ENCODE data around the gene PIEZO2. TPM values are rescaled to one million over a fixed set of nuclear protein-coding genes. Genes with fewer than 3 reads are reported as not detected.

The PIEZO2 gene
- total and polyA plus RNA-seq, 2 donors (not counting 1 experiment from before 2014, with no cell fraction given): not detected

DNA sequence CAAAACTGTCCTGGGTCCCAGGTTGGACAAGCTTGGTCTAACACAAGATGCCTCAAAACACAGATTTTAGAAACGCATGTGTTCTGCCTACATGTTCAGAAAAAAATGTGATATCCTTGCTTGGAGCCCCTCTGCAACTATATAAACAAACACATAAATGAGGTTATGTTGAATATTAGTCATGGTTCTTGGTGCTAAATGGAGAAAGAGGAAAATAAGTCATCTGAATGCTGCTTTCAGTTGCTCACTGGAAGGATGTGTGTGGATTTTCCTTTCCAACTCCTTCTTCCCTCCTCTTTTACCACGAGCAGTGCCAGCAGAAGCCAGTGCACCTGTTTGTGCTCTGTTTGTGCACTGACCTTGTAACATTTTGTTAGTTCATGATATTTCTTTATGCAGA is 85.3 kb downstream of the PIEZO2 start:
- intact Hi-C loops (cut with micrococcal nuclease): no loop called here

DNA sequence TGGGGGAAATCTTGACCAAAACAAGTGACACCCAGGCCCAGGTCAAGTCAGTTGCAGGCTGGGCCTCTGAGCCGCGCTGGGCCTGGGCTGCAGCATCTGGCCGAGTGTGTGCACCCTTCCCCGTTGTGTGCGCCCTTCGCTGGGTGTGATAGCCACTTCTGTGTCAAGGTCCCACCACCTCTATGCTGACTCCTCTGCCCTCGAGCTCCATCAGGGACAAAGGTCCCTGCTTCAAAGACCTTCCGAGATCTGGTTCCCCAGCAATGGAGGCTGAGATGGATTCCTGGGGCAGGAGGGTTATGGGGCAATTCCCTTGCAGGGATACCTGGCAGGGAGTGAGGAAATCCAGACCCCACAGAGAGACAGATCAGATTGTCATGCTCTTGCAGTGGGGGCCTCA is 93.6 kb downstream of the PIEZO2 start:
- Mint-ChIP-seq H3K27ac (no peak overlapping the region), H3K4me3 (no peak overlapping the region), H3K4me1 (no peaks in the 10 kb centered on the region), H3K27me3 (no peaks in the 10 kb centered on the region), H3K9me3 (ENCODE audit: insufficient read depth) (no peaks in the 10 kb centered on the region)
- POLR2A ChIA-PET: no interaction called here
- H3K79me2 ChIP-seq (ENCODE audit: control insufficient read depth, insufficient read depth, low read length): no peaks in the 10 kb centered on the region
- TF ChIP-seq, protein P1, sequence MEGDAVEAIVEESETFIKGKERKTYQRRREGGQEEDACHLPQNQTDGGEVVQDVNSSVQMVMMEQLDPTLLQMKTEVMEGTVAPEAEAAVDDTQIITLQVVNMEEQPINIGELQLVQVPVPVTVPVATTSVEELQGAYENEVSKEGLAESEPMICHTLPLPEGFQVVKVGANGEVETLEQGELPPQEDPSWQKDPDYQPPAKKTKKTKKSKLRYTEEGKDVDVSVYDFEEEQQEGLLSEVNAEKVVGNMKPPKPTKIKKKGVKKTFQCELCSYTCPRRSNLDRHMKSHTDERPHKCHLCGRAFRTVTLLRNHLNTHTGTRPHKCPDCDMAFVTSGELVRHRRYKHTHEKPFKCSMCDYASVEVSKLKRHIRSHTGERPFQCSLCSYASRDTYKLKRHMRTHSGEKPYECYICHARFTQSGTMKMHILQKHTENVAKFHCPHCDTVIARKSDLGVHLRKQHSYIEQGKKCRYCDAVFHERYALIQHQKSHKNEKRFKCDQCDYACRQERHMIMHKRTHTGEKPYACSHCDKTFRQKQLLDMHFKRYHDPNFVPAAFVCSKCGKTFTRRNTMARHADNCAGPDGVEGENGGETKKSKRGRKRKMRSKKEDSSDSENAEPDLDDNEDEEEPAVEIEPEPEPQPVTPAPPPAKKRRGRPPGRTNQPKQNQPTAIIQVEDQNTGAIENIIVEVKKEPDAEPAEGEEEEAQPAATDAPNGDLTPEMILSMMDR (IDR thresholded peaks at IDR 0.05): no peak
- no peak for TF ChIP-seq EZH2 (IDR thresholded peaks at IDR 0.05; ENCODE audit: borderline replicate concordance, insufficient read depth, low read depth, low read length, poor library complexity, severe bottlenecking)
- intact Hi-C loops (cut with micrococcal nuclease): no loop called here
- ATAC-seq (ENCODE audit: low read depth) (no peak), DNase-seq (no peak)
- CTCF ChIA-PET: no interaction called here
- 89% methylated on average over 8 of the region's 8 CpGs for WGBS (ENCODE audit: insufficient coverage)
- no peaks in the 10 kb centered on the region for H4K20me1 ChIP-seq (ENCODE audit: control insufficient read depth, insufficient read depth, low read length, poor library complexity, severe bottlenecking)
- H3K9ac ChIP-seq (ENCODE audit: low read length): no peak overlapping the region
- H2AFZ ChIP-seq (ENCODE audit: insufficient read depth, low read depth, low read length, poor library complexity, severe bottlenecking): no peak overlapping the region
- no peaks in the 10 kb centered on the region for H3K9me3 ChIP-seq (ENCODE audit: control extremely low read depth in 1 of 3, control insufficient read depth in 2 of 3, insufficient read depth in 1 of 3, low read length in 2 of 3)
- H3K4me3 ChIP-seq (ENCODE audit: control extremely low read depth in 1 of 5, extremely low read depth in 1 of 5, insufficient read depth in 1 of 5, low read depth in 2 of 5, low read length in 4 of 5): no peak overlapping the region
- H3K27me3 ChIP-seq (replicated peaks in 1 of 4; ENCODE audit: control extremely low read depth in 1 of 4, control insufficient read depth in 3 of 4, insufficient read depth in 4 of 4, low read length in 3 of 4): no peaks in the 10 kb centered on the region
- H3K4me1 ChIP-seq (ENCODE audit: control insufficient read depth in 2 of 2, insufficient read depth in 2 of 2, low read length in 2 of 2): no peaks in the 10 kb centered on the region
- H3K36me3 ChIP-seq (replicated peaks in 1 of 2; ENCODE audit: control extremely low read depth in 1 of 2, control insufficient read depth in 1 of 2, extremely low read depth in 1 of 2, insufficient read depth in 2 of 2, low read length in 1 of 2): no peaks in the 10 kb centered on the region
- H3K27ac ChIP-seq (ENCODE audit: low read length in 2 of 2): no peak overlapping the region
- H3K4me2 ChIP-seq (replicated peaks; ENCODE audit: low read depth, low read length, poor library complexity, severe bottlenecking): no peak overlapping the region

More for the DNA sequence above, 85.3 kb downstream of the PIEZO2 start:
- H3K79me2 ChIP-seq (ENCODE audit: control insufficient read depth, insufficient read depth, low read length): no peaks in the 10 kb centered on the region
- no peak for ATAC-seq (ENCODE audit: low read depth)
- H3K36me3 ChIP-seq (replicated peaks in 1 of 2; ENCODE audit: control extremely low read depth in 1 of 2, control insufficient read depth in 1 of 2, extremely low read depth in 1 of 2, insufficient read depth in 2 of 2, low read length in 1 of 2): no peaks in the 10 kb centered on the region
- Mint-ChIP-seq H3K4me1 (no peaks in the 10 kb centered on the region), H3K27ac (no peak overlapping the region), H3K9me3 (ENCODE audit: insufficient read depth) (no peaks in the 10 kb centered on the region), H3K27me3 (no peaks in the 10 kb centered on the region), H3K4me3 (no peak overlapping the region)
- H4K20me1 ChIP-seq (ENCODE audit: control insufficient read depth, insufficient read depth, low read length, poor library complexity, severe bottlenecking): no peaks in the 10 kb centered on the region
- WGBS (ENCODE audit: insufficient coverage): no CpG with 5 or more reads among the region's 2 CpGs
- H3K27me3 ChIP-seq (replicated peaks in 1 of 4; ENCODE audit: control extremely low read depth in 1 of 4, control insufficient read depth in 3 of 4, insufficient read depth in 4 of 4, low read length in 3 of 4): no peaks in the 10 kb centered on the region
- POLR2A ChIA-PET: no interaction called here
- no peak overlapping the region for H3K4me3 ChIP-seq (ENCODE audit: control extremely low read depth in 1 of 5, extremely low read depth in 1 of 5, insufficient read depth in 1 of 5, low read depth in 2 of 5, low read length in 4 of 5)
- no peaks in the 10 kb centered on the region for H3K4me1 ChIP-seq (ENCODE audit: control insufficient read depth in 2 of 2, insufficient read depth in 2 of 2, low read length in 2 of 2)
- no peak overlapping the region for H3K4me2 ChIP-seq (replicated peaks; ENCODE audit: low read depth, low read length, poor library complexity, severe bottlenecking)
- no peak overlapping the region for H3K27ac ChIP-seq (ENCODE audit: low read length in 2 of 2)
- CTCF ChIA-PET: no interaction called here
- no peak overlapping the region for H2AFZ ChIP-seq (ENCODE audit: insufficient read depth, low read depth, low read length, poor library complexity, severe bottlenecking)
- DNase-seq: no peak
- no peak overlapping the region for H3K9ac ChIP-seq (ENCODE audit: low read length)
- peaks cover 0 to 4% (median 4%) of the 10 kb centered on the region in 3 donors for H3K9me3 ChIP-seq (ENCODE audit: control extremely low read depth in 1 of 3, control insufficient read depth in 2 of 3, insufficient read depth in 1 of 3, low read length in 2 of 3)
- TF ChIP-seq, protein P1 (IDR thresholded peaks at IDR 0.05): no peak
- TF ChIP-seq EZH2 (IDR thresholded peaks at IDR 0.05; ENCODE audit: borderline replicate concordance, insufficient read depth, low read depth, low read length, poor library complexity, severe bottlenecking): no peak

All from B cell (primary cell).